WI38 (cell line): ENCODE data around the gene NAA38.

Experiments used
- H3K4me3 ChIP-seq: 2 replicates; pipeline ENCODE4 v1.5.1; 2011; ENCODE audit warnings: low read depth, mild to moderate bottlenecking, control low read depth, low read length
- CTCF ChIP-seq: IDR thresholded peaks from 2 replicates; pipeline ENCODE4 v1.5.1; 2012; ENCODE audit warnings: low read depth, mild to moderate bottlenecking, control low read depth, low read length

Gene NAA38

GRCh38 chr17:7850701-7851437 is 6.5 kb downstream of the NAA38 start:
- no peak for TF ChIP-seq CTCF
- no peak overlapping the region for H3K4me3 ChIP-seq

GRCh38 chr17:7849751-7850504 is 7.4 kb downstream of the NAA38 start:
- H3K4me3 ChIP-seq: no peak overlapping the region
- no peak for TF ChIP-seq CTCF

- TF ChIP-seq CTCF: no peak
- no peak overlapping the region for H3K4me3 ChIP-seq
These were observed 8.1 kb downstream of the NAA38 start for GRCh38 chr17:7849130-7849750.

- H3K4me3 ChIP-seq: no peak overlapping the region
- TF ChIP-seq CTCF: no peak
These were observed 8.6 kb downstream of the NAA38 start for GRCh38 chr17:7848739-7849129.

GRCh38 chr17:7848131-7848579 is 9.2 kb downstream of the NAA38 start:
- no peak for TF ChIP-seq CTCF
- no peak overlapping the region for H3K4me3 ChIP-seq

- TF ChIP-seq CTCF: no peak
- no peak overlapping the region for H3K4me3 ChIP-seq
These were observed 10.3 kb downstream of the NAA38 start for GRCh38 chr17:7846765-7847661.
